HUDEP-2 (cell line): Measurements from ENCODE around the gene PCF11.
"Not testable (repeated sequence)": the region's sequence is repeated elsewhere in the genome, so short reads cannot be mapped to it uniquely, and the experiment has no call there.

Experiments
- DNase-seq, 76 experiments: peaks; one replicate each; lab custom pipeline; 2025; ENCODE audit not compliant: unreplicated experiment in 76 of 76; lab: John Stamatoyannopoulos, UW

PCF11 gene, protein sequence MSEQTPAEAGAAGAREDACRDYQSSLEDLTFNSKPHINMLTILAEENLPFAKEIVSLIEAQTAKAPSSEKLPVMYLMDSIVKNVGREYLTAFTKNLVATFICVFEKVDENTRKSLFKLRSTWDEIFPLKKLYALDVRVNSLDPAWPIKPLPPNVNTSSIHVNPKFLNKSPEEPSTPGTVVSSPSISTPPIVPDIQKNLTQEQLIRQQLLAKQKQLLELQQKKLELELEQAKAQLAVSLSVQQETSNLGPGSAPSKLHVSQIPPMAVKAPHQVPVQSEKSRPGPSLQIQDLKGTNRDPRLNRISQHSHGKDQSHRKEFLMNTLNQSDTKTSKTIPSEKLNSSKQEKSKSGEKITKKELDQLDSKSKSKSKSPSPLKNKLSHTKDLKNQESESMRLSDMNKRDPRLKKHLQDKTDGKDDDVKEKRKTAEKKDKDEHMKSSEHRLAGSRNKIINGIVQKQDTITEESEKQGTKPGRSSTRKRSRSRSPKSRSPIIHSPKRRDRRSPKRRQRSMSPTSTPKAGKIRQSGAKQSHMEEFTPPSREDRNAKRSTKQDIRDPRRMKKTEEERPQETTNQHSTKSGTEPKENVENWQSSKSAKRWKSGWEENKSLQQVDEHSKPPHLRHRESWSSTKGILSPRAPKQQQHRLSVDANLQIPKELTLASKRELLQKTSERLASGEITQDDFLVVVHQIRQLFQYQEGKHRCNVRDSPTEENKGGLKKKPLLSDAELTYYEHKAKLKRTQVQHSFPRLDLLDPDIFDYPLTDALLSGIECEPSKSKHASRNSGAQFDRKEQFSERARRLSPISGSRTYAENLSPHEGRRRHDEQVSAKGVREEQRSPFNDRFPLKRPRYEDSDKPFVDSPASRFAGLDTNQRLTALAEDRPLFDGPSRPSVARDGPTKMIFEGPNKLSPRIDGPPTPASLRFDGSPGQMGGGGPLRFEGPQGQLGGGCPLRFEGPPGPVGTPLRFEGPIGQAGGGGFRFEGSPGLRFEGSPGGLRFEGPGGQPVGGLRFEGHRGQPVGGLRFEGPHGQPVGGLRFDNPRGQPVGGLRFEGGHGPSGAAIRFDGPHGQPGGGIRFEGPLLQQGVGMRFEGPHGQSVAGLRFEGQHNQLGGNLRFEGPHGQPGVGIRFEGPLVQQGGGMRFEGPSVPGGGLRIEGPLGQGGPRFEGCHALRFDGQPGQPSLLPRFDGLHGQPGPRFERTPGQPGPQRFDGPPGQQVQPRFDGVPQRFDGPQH (N-terminal part only)

DNA sequence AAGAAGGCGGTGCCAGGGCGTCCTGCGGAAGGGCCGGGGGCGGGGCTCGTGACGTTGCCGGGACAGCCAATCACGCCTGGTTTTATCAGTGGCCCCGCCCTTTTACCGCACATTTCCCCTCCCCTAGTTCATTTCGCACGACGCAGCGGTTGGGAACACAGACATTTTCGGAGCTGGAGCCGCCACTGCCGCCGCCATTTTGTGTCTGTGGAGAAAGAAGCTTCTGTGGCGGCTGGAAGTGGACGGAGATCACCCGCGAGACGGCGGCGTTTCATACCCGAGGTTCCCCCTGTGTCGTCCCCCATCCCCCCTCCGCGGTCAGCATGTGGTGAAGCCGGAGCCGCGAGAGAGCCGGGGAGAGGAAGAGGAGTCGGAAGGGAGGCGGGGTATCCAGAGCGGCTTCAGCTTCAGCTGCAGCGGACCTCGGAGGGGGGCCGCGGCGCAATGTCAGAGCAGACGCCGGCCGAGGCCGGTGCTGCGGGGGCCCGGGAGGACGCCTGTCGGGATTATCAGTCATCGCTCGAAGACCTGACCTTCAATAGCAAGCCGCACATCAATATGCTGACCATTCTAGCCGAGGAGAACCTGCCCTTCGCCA is at the start of gene PCF11:
PCF11 (plus strand) TSS at position 136 of the 598 bp plus-strand sequence; CDS start at position 445, 309 bp downstream.
- peak in 4 of 76 experiments; percentile 64 to 100 (median 91) for DNase-seq

DNA sequence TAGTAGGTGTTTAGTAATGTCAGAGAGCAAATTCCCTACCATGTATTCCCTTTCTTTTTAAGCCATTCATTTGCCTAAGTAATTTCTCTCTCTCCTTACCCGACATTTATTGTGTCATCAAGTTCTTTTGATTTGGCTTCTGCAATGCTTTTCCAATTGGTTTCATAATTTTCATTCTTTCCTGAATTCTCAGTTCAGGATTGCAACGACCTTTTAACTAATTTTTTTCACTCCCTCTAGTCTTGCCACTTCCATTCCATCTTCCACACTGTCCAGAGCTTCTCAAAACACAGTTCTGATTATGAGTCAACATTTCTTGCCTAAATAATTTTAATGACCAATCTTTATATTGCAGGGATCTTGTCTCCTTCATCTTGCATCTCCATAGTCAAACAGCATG is 44.0 kb upstream of the PCF11 start:
- no peak for DNase-seq

DNA sequence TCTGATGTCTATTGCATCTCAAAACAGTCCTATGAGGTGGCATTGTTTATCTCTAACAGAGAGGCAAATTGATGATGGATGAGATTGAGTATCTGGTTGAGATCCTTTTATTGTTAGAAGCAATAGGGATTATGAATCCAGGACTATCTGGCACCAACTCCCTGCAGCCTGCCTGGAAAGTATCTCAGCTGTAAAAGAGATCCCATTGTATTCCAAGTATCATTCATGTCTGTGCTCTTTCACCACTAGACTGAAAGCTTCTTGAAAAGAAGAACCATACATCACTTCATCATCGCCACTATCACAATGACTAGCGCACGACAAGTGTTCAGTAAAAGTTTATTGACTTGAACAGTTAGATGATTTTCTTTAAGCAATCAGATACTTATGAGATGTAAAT is 41.9 kb upstream of the PCF11 start:
- DNase-seq: no peak

DNA sequence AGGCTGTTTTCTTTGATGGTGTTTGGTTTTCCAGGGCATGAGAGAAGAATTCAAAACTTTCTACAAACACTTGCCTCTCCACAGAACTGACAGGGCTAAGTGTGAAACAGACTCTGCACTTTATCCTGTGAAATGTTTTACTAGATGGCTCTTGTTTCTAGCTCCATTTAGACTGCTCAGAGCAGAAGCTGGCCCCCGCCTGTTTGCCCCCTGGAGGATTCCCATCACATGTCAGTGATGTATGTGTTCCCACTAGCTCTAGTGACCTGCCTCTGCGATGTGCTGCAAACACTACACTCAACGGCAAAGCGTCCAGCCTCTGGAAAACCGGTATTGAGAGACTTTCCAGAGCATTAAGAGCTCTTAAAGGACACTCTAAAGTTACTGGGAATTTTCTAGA is 41.4 kb upstream of the PCF11 start:
- no peak for DNase-seq

DNA sequence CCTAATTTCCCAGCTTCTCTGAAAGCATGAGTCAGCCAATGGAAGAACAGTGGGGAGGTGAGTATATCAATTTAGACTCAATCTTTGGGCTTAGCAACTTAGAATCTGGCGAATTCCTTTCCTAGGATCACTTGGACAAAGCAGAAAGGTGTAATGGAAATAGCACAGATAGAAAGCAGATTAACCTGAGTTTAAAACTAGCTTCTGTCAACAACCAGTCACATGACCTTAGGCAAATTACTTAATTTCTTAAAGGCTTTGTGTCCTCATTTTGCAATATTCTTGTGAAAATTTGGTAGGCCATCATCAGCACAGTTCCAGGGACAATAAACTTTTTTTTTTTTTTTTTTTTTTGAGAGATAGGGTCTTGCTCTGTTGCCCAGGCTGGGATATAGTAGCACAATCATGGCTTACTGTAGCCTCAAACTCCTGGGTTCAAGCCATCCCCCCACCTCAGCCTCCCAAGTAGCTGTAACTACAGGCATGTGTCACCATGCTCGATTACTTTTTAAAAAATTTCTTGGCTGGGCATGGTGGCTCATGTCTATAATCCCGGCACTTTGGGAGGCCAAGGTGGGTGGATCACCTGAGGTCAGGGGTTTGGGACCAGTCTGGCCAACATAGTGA is 40.8 kb upstream of the PCF11 start:
- DNase-seq: no peak

DNA sequence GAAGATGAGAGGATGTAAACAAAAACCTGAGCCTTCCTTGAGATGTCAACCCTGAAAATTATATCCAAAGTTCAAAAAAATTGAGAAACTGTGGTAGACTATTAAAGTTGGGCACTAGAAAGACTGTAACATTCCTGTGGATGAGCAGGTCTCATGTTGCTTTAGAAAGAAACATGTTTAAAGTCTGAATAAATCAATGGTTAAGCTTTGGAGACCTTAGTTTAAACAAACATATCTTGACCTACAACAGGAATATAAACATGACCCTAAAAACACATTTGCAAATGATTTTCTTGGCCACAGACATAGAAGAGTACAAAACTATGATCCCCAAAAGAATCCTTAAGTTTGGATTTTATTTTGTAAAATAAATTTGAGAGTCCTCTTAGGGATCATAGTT is 38.1 kb upstream of the PCF11 start:
- DNase-seq: no peak

DNA sequence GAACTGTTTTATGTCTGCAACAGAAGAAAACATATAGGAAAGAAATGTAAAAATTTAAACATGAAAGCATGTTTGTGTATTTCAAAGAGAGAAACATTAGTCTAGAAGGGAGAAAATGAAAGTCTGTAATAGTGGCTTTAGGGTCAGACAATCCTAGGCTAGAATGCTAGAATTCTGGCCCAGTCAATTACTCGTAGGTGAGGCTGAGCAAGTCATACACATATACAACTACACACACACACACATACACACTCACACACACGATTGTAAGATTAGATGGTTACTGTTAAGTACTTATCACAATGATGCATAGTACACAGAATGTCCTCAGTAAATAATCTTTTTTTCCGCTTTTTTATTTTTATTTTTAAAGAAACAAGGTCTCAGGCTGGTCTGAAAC is 37.7 kb upstream of the PCF11 start:
- no peak for DNase-seq

DNA sequence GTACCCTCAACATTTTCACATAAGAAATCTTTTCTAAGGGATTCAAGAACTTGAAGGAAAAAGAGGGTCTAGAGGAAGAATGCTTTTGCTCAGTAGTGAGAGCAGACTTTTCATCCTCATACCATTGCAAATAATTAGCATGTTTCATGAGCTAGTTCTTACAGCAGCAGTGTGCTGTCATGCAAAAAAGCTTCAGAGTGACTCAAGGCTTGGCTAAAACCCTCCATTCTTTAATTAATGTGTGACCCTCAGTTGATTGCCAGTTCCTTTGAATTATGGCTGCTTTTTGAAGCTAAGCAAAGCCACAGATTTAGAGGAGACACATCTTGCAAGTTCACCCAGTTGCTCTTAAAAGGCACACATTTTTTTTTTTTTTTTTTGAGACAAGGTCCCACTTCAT is 36.6 kb upstream of the PCF11 start:
- DNase-seq: no peak

DNA sequence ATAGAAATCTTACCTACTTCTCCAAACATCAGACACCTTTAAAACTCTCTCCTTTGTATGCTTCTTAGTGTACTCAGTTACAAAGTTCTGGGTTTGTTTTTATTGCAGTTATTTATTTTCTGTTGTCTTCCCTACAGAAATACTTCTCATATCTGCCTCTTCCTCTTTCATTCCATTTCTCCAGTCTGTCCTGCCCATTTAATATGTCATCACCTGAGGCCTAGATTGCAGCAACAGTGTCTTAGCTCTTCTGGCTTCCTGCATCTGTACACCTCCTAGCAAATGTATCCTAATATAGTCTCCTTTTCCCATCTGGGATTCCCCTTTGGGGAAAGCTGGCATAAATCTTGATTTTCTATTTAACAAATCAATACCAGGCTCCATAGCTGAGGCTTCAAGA is 34.9 kb upstream of the PCF11 start:
- no peak for DNase-seq

DNA sequence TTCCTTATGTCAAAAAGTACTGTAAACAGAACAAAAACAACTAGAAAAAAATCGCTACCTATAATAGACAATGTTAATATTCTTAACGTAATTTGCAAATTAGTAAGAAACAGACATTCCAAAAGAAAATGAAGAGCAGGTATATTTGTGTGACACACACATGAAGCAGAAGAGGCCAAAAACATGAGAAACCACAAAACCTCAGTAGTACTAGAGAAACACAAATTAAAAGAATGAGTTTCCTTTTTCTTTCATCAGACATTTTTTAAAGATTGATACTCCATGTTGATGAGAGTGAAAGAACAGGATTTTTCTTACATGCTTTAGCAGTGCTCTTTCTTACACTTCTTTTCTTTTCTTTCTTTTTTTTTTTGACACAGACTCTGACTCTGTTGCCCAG is 34.2 kb upstream of the PCF11 start:
- DNase-seq: no peak

DNA sequence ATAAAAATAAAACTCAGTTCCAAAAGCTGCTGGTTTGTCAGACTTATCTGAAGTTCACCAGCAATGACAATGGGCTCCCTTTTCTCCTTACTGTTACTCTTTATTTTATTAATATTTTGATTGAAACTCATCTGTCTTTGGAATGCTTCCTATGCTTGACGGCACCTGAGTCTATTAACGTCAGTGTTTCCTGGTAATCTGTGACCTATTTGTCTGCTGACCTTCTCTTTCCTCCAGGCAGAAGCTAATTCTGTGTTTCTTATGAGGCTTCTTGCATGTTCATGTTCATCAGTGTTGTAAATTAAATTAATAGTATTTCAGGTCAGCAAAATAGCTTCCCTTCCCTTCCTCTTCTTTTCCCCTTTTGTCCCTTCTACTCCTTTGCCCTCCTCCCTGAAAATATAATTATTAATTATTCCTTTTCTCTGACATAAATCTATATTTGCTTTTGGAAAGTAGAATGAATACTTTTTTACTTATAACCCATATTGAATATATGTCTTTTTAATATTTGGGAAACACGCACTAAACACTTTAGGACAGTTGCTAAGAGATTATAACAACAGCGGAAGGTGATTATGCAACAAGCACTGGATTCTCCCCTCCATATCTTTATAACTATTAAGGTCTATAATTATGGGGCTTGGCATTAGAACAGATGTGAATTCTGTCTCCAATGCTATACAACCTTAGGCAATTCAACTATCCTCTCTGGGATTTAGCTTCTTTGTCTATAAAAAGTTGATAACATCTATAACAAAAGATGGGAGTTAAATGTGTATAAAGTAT is 32.1 kb upstream of the PCF11 start:
- no peak for DNase-seq

DNA sequence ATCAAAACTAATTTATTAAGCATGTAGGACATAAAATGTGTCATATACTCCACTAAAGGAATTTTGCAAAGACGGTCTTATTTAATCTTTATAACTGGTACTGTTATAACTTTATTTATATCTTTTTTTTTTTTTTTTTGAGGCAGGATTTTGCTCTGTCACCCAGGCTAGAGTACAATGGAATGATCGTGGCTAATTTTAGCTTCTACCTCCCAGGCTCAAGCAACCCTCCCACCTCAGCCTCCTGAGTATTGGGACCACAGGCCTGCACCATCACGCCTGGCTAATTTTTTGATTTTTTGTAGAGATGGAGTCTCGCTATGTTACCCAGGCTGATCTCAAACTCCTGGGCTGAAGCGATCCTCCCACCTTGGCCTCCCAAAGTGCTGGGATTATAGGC is 31.4 kb upstream of the PCF11 start:
- DNase-seq: no peak

DNA sequence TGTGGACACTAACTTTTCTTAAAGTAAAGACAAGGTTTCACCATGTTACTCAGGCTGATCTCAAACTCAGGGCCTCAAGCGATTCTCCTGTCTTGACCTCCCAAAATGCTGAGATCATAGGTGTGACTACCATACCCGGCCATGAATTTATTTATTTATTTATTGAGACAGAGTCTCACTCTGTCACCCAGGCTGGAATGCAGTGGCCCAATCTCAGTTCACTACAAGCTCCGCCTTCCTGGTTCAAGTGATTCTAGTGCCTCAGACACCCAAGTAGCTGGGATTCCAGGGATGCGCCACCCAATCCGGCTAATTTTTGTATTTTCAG is 29.7 kb upstream of the PCF11 start:
- DNase-seq: no peak

DNA sequence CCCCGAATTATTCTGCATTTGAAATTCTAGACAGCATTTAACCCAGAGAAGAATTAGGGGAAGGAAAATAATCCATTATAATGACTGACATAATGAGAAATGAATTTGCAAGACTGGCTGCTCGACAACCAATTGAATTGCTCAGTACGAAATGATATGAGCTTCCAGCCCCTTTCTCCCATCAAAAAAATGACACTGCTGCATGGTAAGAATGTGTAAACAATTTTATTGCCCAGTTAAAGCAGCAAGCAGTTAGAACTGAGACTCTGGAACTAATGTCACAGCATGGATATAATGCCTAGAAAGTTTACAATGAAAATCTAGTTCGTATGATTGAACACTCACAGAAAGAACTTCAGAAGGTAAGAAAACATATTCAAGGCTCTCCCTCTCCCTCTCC is 24.7 kb upstream of the PCF11 start:
- DNase-seq: no peak

DNA sequence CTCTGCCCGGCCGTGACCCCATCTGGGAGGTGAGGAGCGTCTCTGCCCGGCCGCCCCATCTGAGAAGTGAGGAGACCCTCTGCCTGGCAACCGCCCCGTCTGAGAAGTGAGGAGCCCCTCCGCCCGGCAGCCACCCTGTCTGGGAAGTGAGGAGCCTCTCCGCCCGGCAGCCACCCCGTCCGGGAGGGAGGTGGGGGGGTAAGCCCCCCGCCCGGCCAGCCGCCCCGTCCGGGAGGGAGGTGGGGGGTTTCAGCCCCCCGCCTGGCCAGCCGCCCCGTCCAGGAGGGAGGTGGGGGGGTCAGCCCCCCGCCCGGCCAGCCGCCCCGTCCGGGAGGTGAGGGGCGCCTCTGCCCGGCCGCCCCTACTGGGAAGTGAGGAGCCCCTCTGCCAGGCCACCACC is 23.7 kb upstream of the PCF11 start:
- not testable (repeated sequence) for DNase-seq

DNA sequence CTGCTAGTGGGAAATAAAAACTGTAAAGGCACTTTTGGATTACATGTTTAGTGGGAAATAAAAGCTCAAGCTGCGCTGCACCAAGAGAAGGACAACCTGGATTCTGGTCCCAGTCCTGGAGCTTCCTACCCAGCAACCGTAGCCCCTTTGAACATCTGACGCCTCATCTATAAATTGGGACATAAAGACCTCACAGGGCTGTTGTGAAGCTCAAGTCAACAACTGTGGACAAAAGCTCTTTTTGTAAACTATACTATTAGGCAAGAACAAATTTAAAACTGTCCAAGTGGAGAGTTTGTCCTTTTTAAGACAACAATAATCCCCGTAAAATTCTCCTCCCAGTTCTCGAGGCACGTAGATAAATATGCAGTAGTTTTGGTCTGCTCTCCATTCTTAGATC is 17.6 kb upstream of the PCF11 start:
- no peak for DNase-seq

DNA sequence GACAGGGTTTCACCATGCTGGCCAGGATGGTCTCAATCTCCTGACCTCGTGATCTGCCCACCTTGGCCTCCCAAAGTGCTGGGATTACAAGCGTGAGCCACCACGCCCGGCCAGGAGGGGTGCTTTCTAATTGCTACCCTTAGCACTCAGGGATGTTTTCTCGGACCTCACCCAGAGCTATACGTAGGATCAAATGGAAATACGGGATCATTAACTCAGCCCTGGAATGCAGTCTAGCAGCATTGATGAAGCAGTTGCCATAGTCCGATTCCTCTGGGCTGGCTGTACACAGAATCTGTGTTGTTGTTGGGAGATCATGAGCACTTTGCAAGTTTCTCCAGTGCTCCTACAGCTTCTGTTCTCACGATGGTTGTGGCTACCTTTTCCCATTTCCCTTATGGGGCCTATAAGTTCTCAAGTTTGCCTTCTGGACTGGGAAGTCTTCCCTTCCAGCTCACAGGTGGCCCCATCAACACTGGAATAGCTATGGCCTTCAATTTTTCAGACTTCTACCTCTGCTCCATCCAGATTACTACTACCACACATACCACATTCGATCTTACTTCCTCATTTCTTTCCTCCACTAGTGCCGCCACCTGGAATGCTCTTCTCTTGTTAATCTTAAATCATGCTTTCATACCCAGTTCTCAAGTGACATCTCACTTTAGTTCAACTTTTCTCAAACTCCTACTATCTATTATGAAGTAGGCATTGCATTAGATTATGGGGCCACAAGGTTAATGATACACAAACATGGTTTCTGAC is 16.1 kb upstream of the PCF11 start:
- no peak for DNase-seq

DNA sequence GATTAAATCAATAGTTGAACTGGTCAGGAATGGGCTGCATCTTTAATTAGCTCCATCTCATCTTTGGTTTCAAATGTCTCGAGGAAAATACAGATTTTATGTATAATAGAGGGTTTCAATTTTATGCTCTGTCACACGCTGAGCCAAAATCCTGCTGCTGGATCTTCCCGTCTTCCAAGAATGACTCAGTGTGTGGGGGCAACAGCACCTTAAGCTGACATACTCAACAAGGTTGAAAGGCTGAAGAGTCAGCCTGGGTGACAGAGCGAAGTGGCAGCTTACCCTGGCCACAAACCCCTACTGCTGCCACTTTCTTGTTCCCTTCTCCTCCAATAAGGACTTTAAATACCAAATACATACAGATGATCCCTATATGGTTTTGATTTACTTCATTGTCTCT is 9.0 kb upstream of the PCF11 start:
- DNase-seq: no peak

DNA sequence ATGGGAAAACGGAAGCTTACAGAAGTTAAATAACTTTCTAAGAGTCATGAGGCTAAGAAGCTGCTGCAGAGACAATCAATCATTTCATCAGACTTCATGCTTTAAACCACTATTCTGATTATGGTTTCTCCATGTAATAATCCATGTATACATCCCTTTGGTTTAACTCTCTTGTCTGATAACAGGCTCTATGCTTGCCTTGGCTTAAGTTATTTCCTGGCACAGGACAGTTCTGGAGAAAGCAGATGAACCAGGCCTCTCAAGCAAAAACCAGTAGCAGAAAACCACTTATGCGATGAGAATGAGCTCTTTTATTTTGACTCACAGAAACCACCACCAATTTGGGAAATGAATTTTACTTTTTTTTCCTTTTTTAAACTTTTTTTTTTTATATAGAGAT is 6.5 kb upstream of the PCF11 start:
- DNase-seq: peak in 1 of 76 experiments; percentile 12
